Neural progenitor cell (in vitro differentiated cells): Measurements from ENCODE around the gene NPIPB2. TPM values are rescaled to one million over a fixed set of nuclear protein-coding genes. Genes with fewer than 3 reads are reported as not detected.
"Not testable (repeated sequence)": the region's sequence is repeated elsewhere in the genome, so short reads cannot be mapped to it uniquely, and the experiment has no call there.

ENCODE experiments used
- DNase-seq: peaks from one replicate; pipeline ENCODE4 v3.0.0-alpha.2; 2016; ENCODE audit warnings: low spot score
- H2AFZ ChIP-seq: fragments of 200-600 bp; sonication (generic); replicated peaks from 2 replicates; pipeline ENCODE4 v1.6.1; 2016; ENCODE audit warnings: antibody characterized with exemption
- H3F3A ChIP-seq: fragments of 200-600 bp; sonication (generic); 2 replicates; pipeline ENCODE4 v1.6.1; 2016; ENCODE audit warnings: antibody characterized with exemption, low read depth
- H3K27ac ChIP-seq: fragments of 200-600 bp; sonication (generic); 2 replicates; pipeline ENCODE4 v1.5.1; 2016; ENCODE audit warnings: mild to moderate bottlenecking
- H3K27me3 ChIP-seq: fragments of 200-600 bp; sonication (generic); 2 replicates; pipeline ENCODE4 v1.6.1; 2016; ENCODE audit warnings: mild to moderate bottlenecking, moderate library complexity
- H3K36me3 ChIP-seq: fragments of 200-600 bp; sonication (generic); 2 replicates; pipeline ENCODE4 v1.5.1; 2016
- H3K4me1 ChIP-seq: fragments of 200-600 bp; sonication (generic); 2 replicates; pipeline ENCODE4 v1.6.1; 2016; ENCODE audit warnings: mixed run types
- H3K4me2 ChIP-seq: fragments of 200-600 bp; sonication (generic); 2 replicates; pipeline ENCODE4 v1.6.1; 2016
- H3K4me3 ChIP-seq: fragments of 200-600 bp; sonication (generic); 2 replicates; pipeline ENCODE4 v1.5.1; 2016
- H3K79me2 ChIP-seq: fragments of 200-600 bp; sonication (generic); 2 replicates; pipeline ENCODE4 v1.6.1; 2016; ENCODE audit warnings: low read depth
- H3K9ac ChIP-seq: fragments of 200-600 bp; sonication (generic); 2 replicates; pipeline ENCODE4 v1.6.1; 2016
- H3K9me3 ChIP-seq: fragments of 200-600 bp; sonication (generic); 2 replicates; pipeline ENCODE4 v1.5.1; 2016; ENCODE audit warnings: low read depth
- H4K20me1 ChIP-seq: fragments of 200-600 bp; sonication (generic); 2 replicates; pipeline ENCODE4 v1.6.1; 2016; ENCODE audit warnings: low read depth
- H3K27ac Mint-ChIP-seq: 3 replicates; pipeline ENCODE4 v1.8.0; 2021; ENCODE audit warnings: mixed read lengths
- H3K27me3 Mint-ChIP-seq: 2 replicates; pipeline ENCODE4 v1.8.0; 2022; ENCODE audit warnings: low read depth, mild to moderate bottlenecking, inconsistent platforms, moderate library complexity, mixed read lengths; ENCODE audit not compliant: insufficient read depth
- H3K36me3 Mint-ChIP-seq: 3 replicates; pipeline ENCODE4 v1.8.0; 2021; ENCODE audit warnings: mixed read lengths
- H3K4me1 Mint-ChIP-seq: 3 replicates; pipeline ENCODE4 v1.8.0; 2021; ENCODE audit warnings: mixed read lengths
- H3K4me3 Mint-ChIP-seq: 3 replicates; pipeline ENCODE4 v1.8.0; 2021; ENCODE audit warnings: mild to moderate bottlenecking, moderate library complexity, mixed read lengths
- H3K9me3 Mint-ChIP-seq: 3 replicates; pipeline ENCODE4 v1.8.0; 2020; ENCODE audit warnings: mixed read lengths
- EZH2 ChIP-seq: fragments of 200-600 bp; sonication (generic); IDR thresholded peaks from 2 replicates; pipeline ENCODE4 v1.6.1; 2017; ENCODE audit warnings: antibody characterized with exemption, mild to moderate bottlenecking, moderate library complexity
- EZH2phosphoT487 ChIP-seq: fragments of 200-600 bp; sonication (generic); IDR thresholded peaks from 2 replicates; pipeline ENCODE4 v1.6.1; 2017; ENCODE audit warnings: antibody characterized with exemption
- total RNA-seq: library from RNA; depleted of rRNA; stranded (reverse); fragments of >200 nt; gene quantifications from 2 replicates; pipeline ENCODE4 v1.2.3, GENCODE V29; 2015; ENCODE audit warnings: low replicate concordance
- TF ChIP-seq, protein P1 (sequence below): fragments of 200-600 bp; sonication (generic); IDR thresholded peaks from 2 replicates; pipeline ENCODE4 v1.5.1; 2017; ENCODE audit warnings: antibody characterized with exemption, mild to moderate bottlenecking

Gene NPIPB2
- total RNA-seq, 1 donor from 2014 or later = 7.3 TPM

GRCh38 chr16:11956558-11956957 is 14.7 kb upstream of the NPIPB2 start:
- H3K4me3 ChIP-seq = no peak overlapping the region
- H3K27ac ChIP-seq = no peak overlapping the region
- H3K4me3 Mint-ChIP-seq = no peak overlapping the region
- H2AFZ ChIP-seq = no peak overlapping the region
- H3K4me2 ChIP-seq = no peak overlapping the region
- H3K36me3 Mint-ChIP-seq = peaks cover 3% of the 10 kb centered on the region
- H3K4me1 Mint-ChIP-seq = no peaks in the 10 kb centered on the region
- no peaks in the 10 kb centered on the region for H3K27me3 ChIP-seq
- H3K9ac ChIP-seq = no peak overlapping the region
- no peaks in the 10 kb centered on the region for H3K9me3 Mint-ChIP-seq
- peaks cover 5% of the 10 kb centered on the region for H3K27me3 Mint-ChIP-seq
- H3K36me3 ChIP-seq = no peaks in the 10 kb centered on the region
- no peaks in the 10 kb centered on the region for H3K9me3 ChIP-seq
- H3K27ac Mint-ChIP-seq = no peak overlapping the region
- H4K20me1 ChIP-seq = no peaks in the 10 kb centered on the region
- no peaks in the 10 kb centered on the region for H3F3A ChIP-seq
- no peaks in the 10 kb centered on the region for H3K79me2 ChIP-seq
- no peak for TF ChIP-seq EZH2
- TF ChIP-seq EZH2phosphoT487 = no peak
- TF ChIP-seq, protein P1, sequence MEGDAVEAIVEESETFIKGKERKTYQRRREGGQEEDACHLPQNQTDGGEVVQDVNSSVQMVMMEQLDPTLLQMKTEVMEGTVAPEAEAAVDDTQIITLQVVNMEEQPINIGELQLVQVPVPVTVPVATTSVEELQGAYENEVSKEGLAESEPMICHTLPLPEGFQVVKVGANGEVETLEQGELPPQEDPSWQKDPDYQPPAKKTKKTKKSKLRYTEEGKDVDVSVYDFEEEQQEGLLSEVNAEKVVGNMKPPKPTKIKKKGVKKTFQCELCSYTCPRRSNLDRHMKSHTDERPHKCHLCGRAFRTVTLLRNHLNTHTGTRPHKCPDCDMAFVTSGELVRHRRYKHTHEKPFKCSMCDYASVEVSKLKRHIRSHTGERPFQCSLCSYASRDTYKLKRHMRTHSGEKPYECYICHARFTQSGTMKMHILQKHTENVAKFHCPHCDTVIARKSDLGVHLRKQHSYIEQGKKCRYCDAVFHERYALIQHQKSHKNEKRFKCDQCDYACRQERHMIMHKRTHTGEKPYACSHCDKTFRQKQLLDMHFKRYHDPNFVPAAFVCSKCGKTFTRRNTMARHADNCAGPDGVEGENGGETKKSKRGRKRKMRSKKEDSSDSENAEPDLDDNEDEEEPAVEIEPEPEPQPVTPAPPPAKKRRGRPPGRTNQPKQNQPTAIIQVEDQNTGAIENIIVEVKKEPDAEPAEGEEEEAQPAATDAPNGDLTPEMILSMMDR = no peak
- no peaks in the 10 kb centered on the region for H3K4me1 ChIP-seq
- no peak for DNase-seq

GRCh38 chr16:11955713-11956123 is 13.9 kb upstream of the NPIPB2 start:
- Histone ChIP-seq H3K79me2 (no peaks in the 10 kb centered on the region), H2AFZ (no peak overlapping the region), H3K4me1 (no peaks in the 10 kb centered on the region), H3K27ac (no peak overlapping the region), H3K9ac (no peak overlapping the region), H3K36me3 (no peaks in the 10 kb centered on the region), H3K4me3 (no peak overlapping the region), H4K20me1 (no peaks in the 10 kb centered on the region), H3K9me3 (no peaks in the 10 kb centered on the region), H3K27me3 (no peaks in the 10 kb centered on the region), H3F3A (no peaks in the 10 kb centered on the region), H3K4me2 (no peak overlapping the region)
- Mint-ChIP-seq H3K9me3 (no peaks in the 10 kb centered on the region), H3K4me3 (no peak overlapping the region), H3K36me3 (peaks cover 3% of the 10 kb centered on the region), H3K27ac (no peak overlapping the region), H3K4me1 (no peaks in the 10 kb centered on the region), H3K27me3 (peaks cover 5% of the 10 kb centered on the region)
- no peak for DNase-seq
- TF ChIP-seq EZH2 (no peak), EZH2phosphoT487 (no peak)
- TF ChIP-seq, protein P1 = no peak

DNA sequence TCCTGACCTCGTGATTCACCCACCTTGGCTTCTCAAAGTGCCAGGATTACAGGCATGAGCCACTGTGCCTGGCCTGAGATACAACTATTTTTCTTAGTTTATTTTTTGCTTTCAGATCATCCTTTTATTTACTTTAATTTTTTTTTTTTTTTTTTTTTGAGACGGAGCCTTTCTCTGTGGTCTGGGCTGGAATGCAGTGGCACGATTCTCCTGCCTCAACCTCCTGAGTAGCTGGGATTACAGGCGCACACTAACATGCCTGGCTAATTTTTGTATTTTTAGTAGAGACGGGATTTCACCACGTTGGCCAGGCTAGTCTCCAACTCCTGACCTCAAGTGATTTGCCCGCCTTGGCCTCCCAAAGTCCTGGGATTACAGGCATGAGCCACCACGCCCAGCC is 11.7 kb upstream of the NPIPB2 start:
- not testable (repeated sequence) for H3K9me3 Mint-ChIP-seq, H3K27ac ChIP-seq, DNase-seq, H4K20me1 ChIP-seq, H3K4me3 Mint-ChIP-seq, H3K27me3 Mint-ChIP-seq, H2AFZ ChIP-seq, H3F3A ChIP-seq, H3K27me3 ChIP-seq, H3K9me3 ChIP-seq, H3K27ac Mint-ChIP-seq, H3K4me1 Mint-ChIP-seq, H3K36me3 ChIP-seq, H3K4me2 ChIP-seq, H3K4me1 ChIP-seq, H3K4me3 ChIP-seq, H3K9ac ChIP-seq, H3K79me2 ChIP-seq, H3K36me3 Mint-ChIP-seq

DNA sequence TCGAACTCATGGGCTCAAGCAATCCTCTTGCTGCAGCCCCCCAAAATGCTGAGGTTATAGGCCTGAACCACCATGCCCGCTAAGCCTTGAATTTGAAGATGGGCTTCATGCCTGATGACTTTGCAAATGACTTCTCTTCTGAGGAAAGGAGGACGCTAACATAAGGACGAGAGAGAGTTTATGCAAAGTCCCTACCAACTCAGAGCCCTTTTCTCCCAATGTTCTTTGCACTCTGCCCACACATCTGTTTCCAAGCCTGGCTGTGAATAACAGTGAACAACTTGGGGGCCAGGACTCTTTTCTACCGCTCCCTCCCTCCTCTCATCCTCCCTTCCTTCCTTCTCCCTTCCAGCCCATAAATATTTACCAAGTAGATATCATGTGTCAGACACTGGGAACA is 8.5 kb upstream of the NPIPB2 start:
- no peak overlapping the region for H3K4me2 ChIP-seq
- H3K27me3 ChIP-seq = no peaks in the 10 kb centered on the region
- no peaks in the 10 kb centered on the region for H3K79me2 ChIP-seq
- H3K27ac ChIP-seq = no peak overlapping the region
- no peak overlapping the region for H3K9ac ChIP-seq
- Mint-ChIP-seq H3K27me3 (peaks cover 2% of the 10 kb centered on the region), H3K36me3 (no peaks in the 10 kb centered on the region), H3K9me3 (no peaks in the 10 kb centered on the region), H3K4me1 (no peaks in the 10 kb centered on the region), H3K4me3 (no peak overlapping the region), H3K27ac (no peak overlapping the region)
- H3K4me1 ChIP-seq = peaks cover 7% of the 10 kb centered on the region
- H3F3A ChIP-seq = peaks cover 6% of the 10 kb centered on the region
- no peaks in the 10 kb centered on the region for H3K36me3 ChIP-seq
- no peaks in the 10 kb centered on the region for H4K20me1 ChIP-seq
- DNase-seq = no peak
- H2AFZ ChIP-seq = no peak overlapping the region
- H3K4me3 ChIP-seq = no peak overlapping the region
- TF ChIP-seq, protein P1 = no peak
- TF ChIP-seq EZH2phosphoT487 (no peak), EZH2 (no peak)
- no peaks in the 10 kb centered on the region for H3K9me3 ChIP-seq
